Prostate gland (tissue), 2 donors: Measurements from ENCODE around the gene HSPBP1. TPM values are rescaled to one million over a fixed set of nuclear protein-coding genes. Genes with fewer than 3 reads are reported as not detected.

ENCODE experiments used
- DNase-seq: peaks from one replicate; pipeline ENCODE4 v3.0.0-alpha.2; 2019; ENCODE audit warnings: low spot score
- H3K27ac ChIP-seq, 2 donors: fragments of 200-600 bp; sonication (generic); 2 replicates each; pipeline ENCODE4 v1.5.1; 2017 to 2019
- H3K27me3 ChIP-seq: fragments of 200-600 bp; sonication (generic); replicated peaks from 2 replicates; pipeline ENCODE4 v1.5.1; 2019; ENCODE audit not compliant: insufficient read depth
- H3K36me3 ChIP-seq, 2 donors: fragments of 200-600 bp; sonication (generic); 1 replicate in 1 of 2; 2 replicates in 1 of 2; pipeline versions ENCODE4 v1.5.1 to v1.8.1; 2017 to 2019
- H3K4me1 ChIP-seq: fragments of 200-600 bp; sonication (generic); replicated peaks from 2 replicates; pipeline ENCODE4 v1.5.1; 2019
- H3K4me3 ChIP-seq, 2 donors: fragments of 200-600 bp; sonication (generic); 2 replicates each; pipeline ENCODE4 v1.5.1; 2017 to 2019
- H3K9me3 ChIP-seq: fragments of 200-600 bp; sonication (generic); 2 replicates; pipeline ENCODE4 v1.5.1; 2017
- POLR2A ChIP-seq: fragments of 450-650 bp; IDR thresholded peaks from one replicate; pipeline ENCODE4 v1.6.1; 2016; ENCODE audit warnings: antibody characterized with exemption, mild to moderate bottlenecking
- POLR2AphosphoS5 ChIP-seq: sonication (generic); formaldehyde crosslinking; IDR thresholded peaks from one replicate; pipeline ENCODE4 v1.6.1; 2017; ENCODE audit warnings: antibody characterized with exemption
- whole genome bisulfite sequencing: methylation state at CpG from one replicate; pipeline ENCODE4 v1.1.5; 2018; 5-methylcytosine and 5-hydroxymethylcytosine counted together
- intact Hi-C: fragments of 100-400 bp; cut with DNase I; formaldehyde crosslinking; loops from one replicate; pipeline ENCODE4 v1.14.2; 2022
- total RNA-seq, 2 donors: library from RNA; depleted of rRNA; stranded (reverse); fragments of >200 nt; gene quantifications; one replicate each; pipeline ENCODE4 v1.1.0, GENCODE V29; 2016
- TF ChIP-seq, protein P1 (sequence below), 4 experiments: fragments of 200-600 bp in 2 of 4; fragments of 450-650 bp in 2 of 4; sonication (generic) in 2 of 4; IDR thresholded peaks; 1 replicate in 3 of 4; 2 replicates in 1 of 4; pipeline ENCODE4 v1.5.1; 2016 to 2019; ENCODE audit warnings: antibody characterized with exemption in 4 of 4, mild to moderate bottlenecking in 2 of 4, moderate library complexity in 2 of 4

HSPBP1 gene
- total RNA-seq, 2 donors from 2014 or later, result 33.6 to 36.0 TPM

DNA sequence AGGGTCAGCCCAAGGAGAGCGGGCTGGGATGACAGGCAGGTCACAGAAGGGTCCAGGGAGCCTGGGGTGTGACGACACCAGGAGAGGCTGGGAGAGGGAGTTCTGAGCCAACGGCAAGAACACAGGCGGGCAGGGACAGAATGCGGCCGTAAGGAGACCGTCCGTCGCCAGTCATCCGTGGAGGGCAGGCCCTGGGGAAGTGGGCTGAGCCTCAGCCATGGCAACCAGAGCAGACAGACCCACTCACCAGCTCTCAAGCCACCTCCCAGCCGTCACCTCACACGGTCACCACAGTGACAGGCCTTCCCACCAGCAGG, 47.7 kb downstream of the HSPBP1 start:
- Histone ChIP-seq H3K9me3 (no peaks in the 10 kb centered on the region), H3K36me3 (peaks cover 14 to 38% of the 10 kb centered on the region in 2 donors), H3K27ac (no peak overlapping the region), H3K4me3 (no peak overlapping the region), H3K4me1 (no peaks in the 10 kb centered on the region), H3K27me3 (no peaks in the 10 kb centered on the region)
- WGBS, result 76% methylated on average over 12 of the region's 12 CpGs
- TF ChIP-seq POLR2AphosphoS5, result no peak
- TF ChIP-seq POLR2A, result no peak
- TF ChIP-seq, protein P1, sequence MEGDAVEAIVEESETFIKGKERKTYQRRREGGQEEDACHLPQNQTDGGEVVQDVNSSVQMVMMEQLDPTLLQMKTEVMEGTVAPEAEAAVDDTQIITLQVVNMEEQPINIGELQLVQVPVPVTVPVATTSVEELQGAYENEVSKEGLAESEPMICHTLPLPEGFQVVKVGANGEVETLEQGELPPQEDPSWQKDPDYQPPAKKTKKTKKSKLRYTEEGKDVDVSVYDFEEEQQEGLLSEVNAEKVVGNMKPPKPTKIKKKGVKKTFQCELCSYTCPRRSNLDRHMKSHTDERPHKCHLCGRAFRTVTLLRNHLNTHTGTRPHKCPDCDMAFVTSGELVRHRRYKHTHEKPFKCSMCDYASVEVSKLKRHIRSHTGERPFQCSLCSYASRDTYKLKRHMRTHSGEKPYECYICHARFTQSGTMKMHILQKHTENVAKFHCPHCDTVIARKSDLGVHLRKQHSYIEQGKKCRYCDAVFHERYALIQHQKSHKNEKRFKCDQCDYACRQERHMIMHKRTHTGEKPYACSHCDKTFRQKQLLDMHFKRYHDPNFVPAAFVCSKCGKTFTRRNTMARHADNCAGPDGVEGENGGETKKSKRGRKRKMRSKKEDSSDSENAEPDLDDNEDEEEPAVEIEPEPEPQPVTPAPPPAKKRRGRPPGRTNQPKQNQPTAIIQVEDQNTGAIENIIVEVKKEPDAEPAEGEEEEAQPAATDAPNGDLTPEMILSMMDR (IDR thresholded peaks at IDR 0.05), result no peak
- no peak for DNase-seq
- intact Hi-C loops, result no loop called here

- TF ChIP-seq POLR2A (no peak), POLR2AphosphoS5 (no peak)
- TF ChIP-seq, protein P1 (IDR thresholded peaks at IDR 0.05), result no peak
- Histone ChIP-seq H3K27me3 (no peaks in the 10 kb centered on the region), H3K4me1 (no peaks in the 10 kb centered on the region), H3K4me3 (no peak overlapping the region), H3K36me3 (peaks cover 14 to 33% of the 10 kb centered on the region in 2 donors), H3K9me3 (no peaks in the 10 kb centered on the region), H3K27ac (no peak overlapping the region)
- no peak for DNase-seq
- 92% methylated on average over 29 of the region's 30 CpGs for WGBS
- intact Hi-C loops, result no loop called here
Observed at GRCh38 chr19:55231391-55232285, 48.3 kb downstream of the HSPBP1 start.

DNA sequence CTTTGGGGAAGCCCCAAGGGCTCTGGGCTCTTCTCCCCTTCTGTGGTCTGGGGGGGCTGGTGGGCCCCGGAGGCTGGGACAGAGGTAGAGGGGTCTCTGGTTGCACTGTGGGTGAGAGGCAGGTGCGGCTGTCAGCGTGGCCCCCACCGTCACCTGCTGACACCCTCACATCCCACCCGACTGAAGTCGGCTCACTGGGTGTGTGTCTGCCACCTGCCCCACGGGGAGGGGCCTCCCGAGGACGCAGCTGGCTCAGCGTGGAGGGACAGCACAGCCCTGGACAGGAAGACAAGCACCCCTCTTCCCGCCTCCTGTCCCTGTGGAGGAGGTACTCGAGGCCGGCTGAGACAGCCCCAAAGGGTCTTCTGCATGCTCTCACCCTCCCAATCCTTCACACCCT, 49.1 kb downstream of the HSPBP1 start:
- no peaks in the 10 kb centered on the region for H3K4me1 ChIP-seq
- no peaks in the 10 kb centered on the region for H3K9me3 ChIP-seq
- no peak overlapping the region for H3K4me3 ChIP-seq
- WGBS, result 94% methylated on average over 13 of the region's 13 CpGs
- TF ChIP-seq, protein P1 (IDR thresholded peaks at IDR 0.05), result no peak
- no peak for TF ChIP-seq POLR2A
- no peak for TF ChIP-seq POLR2AphosphoS5
- no peak overlapping the region for H3K27ac ChIP-seq
- no peak for DNase-seq
- intact Hi-C loops, result no loop called here
- H3K36me3 ChIP-seq, result peaks cover 14 to 25% of the 10 kb centered on the region in 2 donors
- H3K27me3 ChIP-seq, result no peaks in the 10 kb centered on the region

- intact Hi-C loops, result no loop called here
- TF ChIP-seq, protein P1 (IDR thresholded peaks at IDR 0.05), result no peak
- TF ChIP-seq POLR2AphosphoS5, result no peak
- TF ChIP-seq POLR2A, result no peak
- no peaks in the 10 kb centered on the region for H3K4me1 ChIP-seq
- WGBS, result 86% methylated on average over 13 of the region's 13 CpGs
- H3K27ac ChIP-seq, result no peak overlapping the region
- no peaks in the 10 kb centered on the region for H3K9me3 ChIP-seq
- H3K36me3 ChIP-seq, result peaks cover 14 to 25% of the 10 kb centered on the region in 2 donors
- no peak for DNase-seq
- H3K4me3 ChIP-seq, result no peak overlapping the region
- no peaks in the 10 kb centered on the region for H3K27me3 ChIP-seq
Observed at GRCh38 chr19:55230329-55230728, 49.6 kb downstream of the HSPBP1 start.

- Histone ChIP-seq H3K4me1 (no peaks in the 10 kb centered on the region), H3K9me3 (no peaks in the 10 kb centered on the region), H3K27me3 (no peaks in the 10 kb centered on the region), H3K4me3 (no peak overlapping the region), H3K27ac (no peak overlapping the region), H3K36me3 (peaks cover 14 to 25% of the 10 kb centered on the region in 2 donors)
- TF ChIP-seq POLR2A (no peak), POLR2AphosphoS5 (no peak)
- TF ChIP-seq, protein P1 (IDR thresholded peaks at IDR 0.05), result no peak
- 75% methylated on average over 17 of the region's 17 CpGs for WGBS
- DNase-seq, result no peak
- intact Hi-C loops, result no loop called here
Observed at GRCh38 chr19:55229789-55230182, 50.1 kb downstream of the HSPBP1 start.
